ENCODE results near the gene ACD. TPM values are rescaled to one million over a fixed set of nuclear protein-coding genes. Genes with fewer than 3 reads are reported as not detected.

The ACD gene
- total RNA-seq (2022) (44.0 and 49.9 TPM in 2 replicates), Bru-seq, nascent RNA (percentile 59 among the genes with signal in this experiment), BruChase-seq, experiment 1, labeled RNA remaining after a 6-hour chase (percentile 81 among the genes with signal in this experiment), BruChase-seq, experiment 2, labeled RNA remaining after a 2-hour chase (percentile 77 among the genes with signal in this experiment)
- long read RNA-seq, transcript ACD-214 (12 exons, 2,065 nt), result major isoform, 79 of 112 reads
- long read RNA-seq, partial matches to known transcripts, result 14 of 112 reads
- long read RNA-seq, other reads (novel, unspliced or antisense), result 17 of 112 reads

DNA sequence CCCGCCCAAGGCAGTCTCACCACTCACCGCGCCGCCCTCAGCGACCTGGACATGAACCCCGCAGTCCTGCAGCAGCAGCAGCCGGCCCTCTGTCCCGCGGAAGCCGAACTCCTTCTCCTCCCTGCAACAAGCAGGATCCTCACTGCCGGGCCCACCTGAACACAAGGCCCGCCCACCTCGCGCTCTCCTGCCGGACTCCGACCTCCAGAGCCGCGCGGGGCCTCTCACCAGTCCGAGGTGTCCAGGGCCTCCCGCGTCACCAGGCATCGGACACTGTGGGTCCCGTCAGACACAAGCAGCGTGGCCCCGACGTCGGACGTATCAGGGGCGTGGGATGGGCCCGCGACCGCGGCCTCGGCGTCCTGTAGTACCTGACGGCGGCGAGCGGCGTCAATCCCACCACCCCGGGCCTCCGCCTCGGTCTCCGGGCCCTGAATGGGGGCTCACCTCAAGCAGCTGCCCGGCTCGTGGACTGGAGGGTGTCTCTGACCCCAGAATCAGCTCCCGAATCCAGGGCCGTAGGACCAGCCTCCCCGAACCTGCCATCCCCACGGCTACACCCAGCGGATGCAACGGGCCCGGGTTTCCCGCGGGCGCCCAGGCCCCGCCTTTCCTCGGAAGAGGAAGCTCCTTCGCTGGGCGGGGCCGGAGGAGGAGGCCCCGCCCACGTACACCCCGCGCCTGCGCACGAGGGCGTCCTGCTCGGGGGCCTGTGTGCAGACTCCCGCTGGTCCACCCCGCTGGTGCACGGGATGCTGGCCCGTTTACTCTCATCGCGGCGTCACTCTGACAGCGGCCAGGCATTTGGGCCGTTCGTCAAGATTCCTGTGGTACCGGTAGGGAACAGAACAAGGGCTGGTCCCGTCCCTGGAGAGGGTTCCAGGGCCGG, at the start of gene ACD:
TSS of gene ACD (minus strand) at position 586 of the 889 bp plus-strand sequence. CDS start at position 546, 40 bp downstream.
- H3K4me1 Mint-ChIP-seq (ENCODE audit: low read depth, unreplicated experiment), result no peaks in the 10 kb centered on the region
- TF ChIP-seq, protein P1, sequence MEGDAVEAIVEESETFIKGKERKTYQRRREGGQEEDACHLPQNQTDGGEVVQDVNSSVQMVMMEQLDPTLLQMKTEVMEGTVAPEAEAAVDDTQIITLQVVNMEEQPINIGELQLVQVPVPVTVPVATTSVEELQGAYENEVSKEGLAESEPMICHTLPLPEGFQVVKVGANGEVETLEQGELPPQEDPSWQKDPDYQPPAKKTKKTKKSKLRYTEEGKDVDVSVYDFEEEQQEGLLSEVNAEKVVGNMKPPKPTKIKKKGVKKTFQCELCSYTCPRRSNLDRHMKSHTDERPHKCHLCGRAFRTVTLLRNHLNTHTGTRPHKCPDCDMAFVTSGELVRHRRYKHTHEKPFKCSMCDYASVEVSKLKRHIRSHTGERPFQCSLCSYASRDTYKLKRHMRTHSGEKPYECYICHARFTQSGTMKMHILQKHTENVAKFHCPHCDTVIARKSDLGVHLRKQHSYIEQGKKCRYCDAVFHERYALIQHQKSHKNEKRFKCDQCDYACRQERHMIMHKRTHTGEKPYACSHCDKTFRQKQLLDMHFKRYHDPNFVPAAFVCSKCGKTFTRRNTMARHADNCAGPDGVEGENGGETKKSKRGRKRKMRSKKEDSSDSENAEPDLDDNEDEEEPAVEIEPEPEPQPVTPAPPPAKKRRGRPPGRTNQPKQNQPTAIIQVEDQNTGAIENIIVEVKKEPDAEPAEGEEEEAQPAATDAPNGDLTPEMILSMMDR (IDR thresholded peaks at IDR 0.05; ENCODE audit: unreplicated experiment), result no peak
- peaks cover 55% of the 10 kb centered on the region for H3K36me3 Mint-ChIP-seq (ENCODE audit: insufficient read depth, unreplicated experiment)
- H3K9me3 Mint-ChIP-seq (ENCODE audit: low read depth, unreplicated experiment), result no peaks in the 10 kb centered on the region
- peak within 1 kb of the TSS; percentile 96 for H3K27ac Mint-ChIP-seq (ENCODE audit: unreplicated experiment)
- DNase-seq, result peak; percentile 97
- H3K27me3 Mint-ChIP-seq (ENCODE audit: unreplicated experiment), result peaks cover 13% of the 10 kb centered on the region
- CTCF ChIA-PET, result interaction anchor here (0.6 to 2.1 kb wide), 15 partner anchors 9 to 358 kb away, joined by 3 to 15 read pairs (median 4); partner anchors contain the start of genes ATP6V0D1, CARMIL2 and GFOD2
- intact Hi-C loops (cut with micrococcal nuclease; ENCODE audit: unreplicated experiment), result no loop called here
- H3K4me3 Mint-ChIP-seq (ENCODE audit: low read depth, unreplicated experiment), result peak within 1 kb of the TSS; percentile 99
- TSS peak; percentile 61 for BruUV-seq (replicated peaks)

DNA sequence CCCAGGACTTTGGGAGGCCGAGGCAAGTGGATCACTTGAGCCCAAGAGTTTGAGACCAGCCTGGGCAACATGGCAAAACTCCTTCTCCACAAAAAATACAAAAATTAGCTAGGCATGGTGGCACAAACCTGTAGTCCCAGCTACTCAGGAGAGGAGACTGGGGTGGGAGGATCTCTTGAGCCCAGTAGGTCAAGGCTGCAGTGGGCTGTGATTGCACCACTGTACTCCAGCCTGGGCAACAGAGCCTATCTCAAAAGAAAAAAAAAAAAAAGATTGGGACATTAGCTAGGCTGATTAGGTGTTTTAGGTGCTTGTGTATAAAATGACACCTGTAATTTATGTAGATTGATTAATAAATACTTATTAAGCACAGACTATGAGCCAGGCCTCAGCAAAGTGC, 49.0 kb upstream of the ACD start:
- Mint-ChIP-seq H3K36me3 (ENCODE audit: insufficient read depth, unreplicated experiment) (no peaks in the 10 kb centered on the region), H3K4me1 (ENCODE audit: low read depth, unreplicated experiment) (no peaks in the 10 kb centered on the region), H3K4me3 (ENCODE audit: low read depth, unreplicated experiment) (no peak overlapping the region), H3K27ac (ENCODE audit: unreplicated experiment) (no peak overlapping the region), H3K9me3 (ENCODE audit: low read depth, unreplicated experiment) (no peaks in the 10 kb centered on the region), H3K27me3 (ENCODE audit: unreplicated experiment) (no peaks in the 10 kb centered on the region)
- no TSS peak for BruUV-seq (replicated peaks)
- TF ChIP-seq, protein P1 (IDR thresholded peaks at IDR 0.05; ENCODE audit: unreplicated experiment), result no peak
- no peak for DNase-seq
- intact Hi-C loops (cut with micrococcal nuclease; ENCODE audit: unreplicated experiment), result no loop called here
- CTCF ChIA-PET, result interaction anchor here (0.5 kb wide), 1 partner anchor 94 kb away, joined by 6 read pairs; no protein-coding TSS in a partner anchor

DNA sequence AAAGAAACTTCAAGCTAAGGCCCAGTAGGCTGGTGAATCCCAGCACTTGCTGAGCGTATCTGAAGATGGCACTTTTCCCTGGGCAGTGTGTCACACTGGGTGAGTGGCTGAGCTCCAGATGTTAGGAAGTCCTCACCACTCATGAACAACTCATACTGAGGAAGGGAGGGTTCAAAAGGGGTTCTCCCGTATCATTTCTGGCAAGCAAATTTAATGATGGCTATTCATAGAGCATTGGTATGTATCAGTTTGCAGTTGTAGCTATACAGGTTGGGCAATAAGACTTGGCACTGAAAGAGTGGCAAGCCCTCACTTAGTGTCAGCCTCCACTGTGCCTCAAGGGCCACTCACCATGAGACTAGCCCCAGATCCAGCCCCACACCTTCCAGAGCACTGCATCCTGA, 48.3 kb upstream of the ACD start:
- Mint-ChIP-seq H3K36me3 (ENCODE audit: insufficient read depth, unreplicated experiment) (no peaks in the 10 kb centered on the region), H3K9me3 (ENCODE audit: low read depth, unreplicated experiment) (no peaks in the 10 kb centered on the region), H3K27me3 (ENCODE audit: unreplicated experiment) (no peaks in the 10 kb centered on the region), H3K4me3 (ENCODE audit: low read depth, unreplicated experiment) (no peak overlapping the region), H3K27ac (ENCODE audit: unreplicated experiment) (no peak overlapping the region), H3K4me1 (ENCODE audit: low read depth, unreplicated experiment) (no peaks in the 10 kb centered on the region)
- no peak for DNase-seq
- TF ChIP-seq, protein P1 (IDR thresholded peaks at IDR 0.05; ENCODE audit: unreplicated experiment), result no peak
- intact Hi-C loops (cut with micrococcal nuclease; ENCODE audit: unreplicated experiment), result no loop called here
- CTCF ChIA-PET, result interaction anchor here (1.0 kb wide), 1 partner anchor 48 kb away, joined by 3 read pairs; the partner anchor contains the start of gene ACD
- no TSS peak for BruUV-seq (replicated peaks)

DNA sequence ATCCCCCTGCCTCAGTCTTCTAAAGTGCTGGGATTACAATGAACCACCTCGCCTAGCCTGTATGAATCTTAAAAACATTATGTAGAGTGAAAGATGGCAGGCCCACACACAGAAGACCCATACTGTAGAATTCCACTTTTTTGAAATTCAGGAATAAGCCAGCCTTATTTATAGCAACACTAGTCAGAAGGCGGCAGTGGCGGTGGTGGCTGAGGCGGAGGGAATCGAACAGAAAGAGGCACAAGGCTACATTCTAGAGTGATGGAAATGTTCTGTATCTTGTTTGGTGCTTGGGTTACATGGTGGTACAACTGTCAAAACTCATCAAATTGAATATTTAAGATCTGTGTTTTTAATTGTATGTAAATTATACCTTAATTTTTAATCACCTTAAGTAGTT, 47.7 kb upstream of the ACD start:
- Mint-ChIP-seq H3K36me3 (ENCODE audit: insufficient read depth, unreplicated experiment) (no peaks in the 10 kb centered on the region), H3K9me3 (ENCODE audit: low read depth, unreplicated experiment) (no peaks in the 10 kb centered on the region), H3K4me1 (ENCODE audit: low read depth, unreplicated experiment) (no peaks in the 10 kb centered on the region), H3K27ac (ENCODE audit: unreplicated experiment) (no peak overlapping the region), H3K27me3 (ENCODE audit: unreplicated experiment) (no peaks in the 10 kb centered on the region), H3K4me3 (ENCODE audit: low read depth, unreplicated experiment) (no peak overlapping the region)
- intact Hi-C loops (cut with micrococcal nuclease; ENCODE audit: unreplicated experiment), result no loop called here
- TF ChIP-seq, protein P1 (IDR thresholded peaks at IDR 0.05; ENCODE audit: unreplicated experiment), result no peak
- no TSS peak for BruUV-seq (replicated peaks)
- no peak for DNase-seq
- CTCF ChIA-PET, result interaction anchor here (1.0 kb wide), 1 partner anchor 48 kb away, joined by 3 read pairs; the partner anchor contains the start of gene ACD

All from Calu3 (cell line).